Measurements from ENCODE around the gene SAMD10.

- no peak for TF ChIP-seq CTCF (conservative IDR thresholded peaks at IDR 0.05; ENCODE audit: low read length)
- no peak for TF ChIP-seq EZH2phosphoT487 (IDR thresholded peaks at IDR 0.05; ENCODE audit: borderline replicate concordance)
These were observed 41.8 kb downstream of the SAMD10 start for GRCh38 chr20:63937596-63937995.

Data from Loucy (cell line).